Stimulated activated naive CD4-positive, alpha-beta T cell treated with Interleukin-2 at 50 U/mL for 16 hours (primary cell): Measurements from ENCODE around the gene PLAGL1.
"Not testable (repeated sequence)": the region's sequence is repeated elsewhere in the genome, so short reads cannot be mapped to it uniquely, and the experiment has no call there.

Experiments used
- DNase-seq: peaks from one replicate; lab custom pipeline; 2025; lab: John Stamatoyannopoulos, UW

Gene PLAGL1

DNA sequence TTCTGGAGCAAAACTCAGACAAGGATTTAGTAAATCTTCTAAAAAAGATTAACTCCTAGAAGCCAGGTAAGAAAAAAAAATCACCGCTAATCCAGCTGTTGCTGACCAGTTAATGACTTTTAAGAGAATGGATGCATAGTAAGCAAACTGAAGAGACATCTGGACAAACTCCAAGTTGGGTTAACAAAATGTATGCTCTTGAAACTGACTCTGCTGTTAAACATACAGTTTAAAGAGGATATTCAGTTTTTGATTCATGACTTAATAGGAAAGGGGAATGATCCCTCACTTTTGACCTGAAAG is 70.4 kb downstream of the PLAGL1 start:
- no peak for DNase-seq

DNA sequence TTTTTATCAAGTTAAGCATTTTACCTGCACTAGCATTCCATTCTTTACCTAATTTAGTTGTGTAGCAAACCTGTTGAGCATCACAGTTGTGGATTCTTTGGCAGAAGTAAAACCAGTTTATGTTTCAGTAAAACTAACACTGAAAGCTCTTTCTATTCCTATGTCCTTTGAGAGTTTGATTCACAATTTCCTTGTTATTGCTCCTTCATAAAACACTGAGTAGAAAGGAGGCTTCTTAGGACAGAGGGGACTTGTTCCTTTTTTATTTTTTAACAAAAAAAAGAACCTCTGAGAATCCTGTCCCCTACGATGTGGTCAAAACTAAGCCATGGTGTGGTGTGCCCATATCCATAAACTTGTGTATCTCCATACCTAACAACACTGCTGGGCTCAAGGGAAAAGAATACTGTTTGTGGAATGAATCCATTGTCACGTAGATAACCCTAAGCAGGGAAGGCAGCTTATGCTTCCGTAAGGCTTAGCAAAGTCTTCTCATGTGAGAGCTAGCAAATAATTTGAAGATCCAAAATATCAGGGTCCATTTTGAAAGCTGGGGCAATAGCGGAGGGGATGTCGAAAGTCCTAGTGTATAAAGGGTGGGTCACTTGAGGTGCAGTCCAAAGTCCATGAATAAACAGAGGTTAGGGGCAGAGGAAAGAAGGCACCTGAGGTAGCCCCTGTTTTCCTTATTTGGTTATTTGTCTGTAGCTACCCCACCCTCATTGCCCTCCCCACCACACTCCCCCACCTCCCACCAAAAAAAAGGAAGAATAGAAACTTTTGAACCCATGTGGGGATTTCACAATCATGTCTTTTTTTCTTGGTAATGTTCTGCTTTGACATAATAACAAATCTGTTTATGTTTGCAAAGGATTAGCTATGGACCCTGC is 71.0 kb downstream of the PLAGL1 start:
- DNase-seq: no peak

DNA sequence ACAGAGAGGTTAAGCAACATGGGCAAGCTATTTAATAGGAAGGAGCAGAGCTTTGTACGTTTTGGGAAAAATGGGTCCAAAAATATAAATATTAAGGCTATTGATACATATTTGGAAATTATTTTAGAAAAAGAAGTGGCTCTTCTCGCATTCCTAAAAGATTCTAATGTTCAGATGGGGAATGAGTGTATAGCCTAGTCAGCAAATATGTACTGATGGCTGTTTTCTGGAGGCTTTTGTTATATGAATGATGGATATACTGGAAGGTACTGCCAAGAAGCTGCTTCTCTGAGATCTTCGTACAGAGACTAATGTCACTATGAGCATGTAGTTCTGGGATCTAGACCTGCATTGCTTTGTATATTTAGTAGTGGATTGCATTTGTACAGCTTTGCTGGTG is 71.7 kb downstream of the PLAGL1 start:
- DNase-seq: no peak

DNA sequence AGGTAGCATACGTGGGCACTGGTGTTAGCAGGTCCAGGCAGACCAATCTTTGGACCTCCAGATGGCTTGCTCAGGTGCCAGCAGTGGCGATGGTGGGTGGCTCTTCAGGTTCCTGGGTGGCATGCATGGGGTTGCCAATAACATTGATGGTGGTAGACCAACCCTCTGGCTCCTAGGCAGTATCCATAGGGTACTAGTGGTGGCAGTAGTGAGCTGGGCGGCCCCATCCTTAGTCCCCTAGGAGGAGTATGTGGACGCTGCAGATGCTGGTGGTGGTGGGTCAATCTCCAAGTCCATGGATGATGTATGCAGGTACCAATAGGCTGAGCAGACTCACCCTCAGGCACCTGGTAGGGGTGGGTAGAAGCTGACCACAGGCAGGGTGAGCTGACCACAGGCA is 73.2 kb downstream of the PLAGL1 start:
- DNase-seq: no peak

DNA sequence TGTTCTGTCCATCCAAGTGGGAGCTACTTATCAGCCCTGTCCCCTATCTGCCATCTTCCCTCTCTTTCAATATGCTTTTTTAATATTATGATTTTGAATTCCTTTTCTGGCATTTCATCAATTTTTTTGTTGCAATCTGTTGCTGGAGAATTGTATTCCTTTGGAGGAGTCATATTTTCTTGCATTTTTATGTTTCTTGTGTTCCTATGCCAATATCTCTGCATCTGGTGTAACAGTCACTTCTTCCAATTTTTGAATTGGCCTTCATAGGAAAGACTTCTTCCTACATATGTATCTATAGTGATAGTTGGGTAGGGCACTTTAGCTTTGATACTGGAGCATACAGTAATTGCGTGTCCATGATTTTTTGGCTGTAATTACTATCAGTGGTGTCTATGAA is 73.7 kb downstream of the PLAGL1 start:
- DNase-seq: no peak

DNA sequence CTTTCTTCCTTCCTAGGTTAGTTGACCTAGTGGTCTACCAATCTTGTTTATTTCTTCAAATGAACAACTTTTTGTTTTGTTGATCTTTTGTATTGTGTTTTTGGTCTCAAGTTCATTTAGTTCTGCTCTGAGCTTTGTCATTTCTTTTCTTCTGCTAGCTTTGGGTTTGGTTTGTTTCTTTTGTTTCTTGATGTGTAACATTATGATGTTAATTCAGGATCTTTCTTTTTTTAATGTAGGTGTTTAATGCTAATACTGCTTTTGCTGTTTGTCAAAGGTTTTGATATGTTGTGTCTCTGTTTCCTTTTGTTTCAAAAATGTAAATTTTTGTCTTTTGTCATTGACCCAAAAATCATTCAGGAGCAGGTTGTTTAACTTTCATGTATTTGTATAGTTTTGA is 78.1 kb downstream of the PLAGL1 start:
- DNase-seq: no peak

DNA sequence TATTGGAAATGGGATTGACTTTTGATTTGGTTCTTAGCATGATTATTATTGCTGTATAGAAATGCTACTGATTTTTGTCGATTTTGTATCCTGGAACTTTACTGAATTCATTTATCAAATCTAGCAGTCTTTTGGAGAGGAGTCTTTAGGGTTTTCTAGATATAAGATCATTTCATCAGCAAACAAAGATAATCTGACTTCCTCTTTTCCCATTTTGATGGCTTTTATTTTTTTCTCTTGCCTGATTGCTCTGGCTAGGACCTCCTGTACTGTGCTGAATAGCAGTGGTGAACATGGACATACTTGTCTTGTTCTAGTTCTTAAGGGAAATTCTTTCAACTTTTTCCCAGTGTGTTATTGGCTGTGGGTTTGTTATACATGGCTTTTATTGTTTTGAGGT is 79.2 kb downstream of the PLAGL1 start:
- DNase-seq: no peak

DNA sequence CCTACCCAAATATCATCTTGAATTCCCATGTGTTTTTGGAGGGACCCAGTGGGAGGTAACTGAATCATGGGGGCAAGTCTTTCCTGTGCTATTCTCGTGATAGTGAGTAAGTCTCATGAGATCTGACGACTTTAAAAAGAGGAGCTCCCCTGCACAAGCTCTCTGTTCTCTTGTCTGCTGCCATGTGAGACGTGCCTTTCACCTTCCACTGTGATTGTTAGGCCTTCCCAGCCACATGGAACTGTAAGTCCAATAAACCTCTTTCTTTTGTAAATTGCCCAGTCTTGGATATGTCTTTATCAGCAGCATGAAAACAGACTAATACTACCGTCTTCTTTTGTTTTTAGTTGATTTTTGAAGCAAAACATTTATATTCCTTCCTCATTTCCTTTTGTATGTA is 91.0 kb downstream of the PLAGL1 start:
- not testable (repeated sequence) for DNase-seq

DNA sequence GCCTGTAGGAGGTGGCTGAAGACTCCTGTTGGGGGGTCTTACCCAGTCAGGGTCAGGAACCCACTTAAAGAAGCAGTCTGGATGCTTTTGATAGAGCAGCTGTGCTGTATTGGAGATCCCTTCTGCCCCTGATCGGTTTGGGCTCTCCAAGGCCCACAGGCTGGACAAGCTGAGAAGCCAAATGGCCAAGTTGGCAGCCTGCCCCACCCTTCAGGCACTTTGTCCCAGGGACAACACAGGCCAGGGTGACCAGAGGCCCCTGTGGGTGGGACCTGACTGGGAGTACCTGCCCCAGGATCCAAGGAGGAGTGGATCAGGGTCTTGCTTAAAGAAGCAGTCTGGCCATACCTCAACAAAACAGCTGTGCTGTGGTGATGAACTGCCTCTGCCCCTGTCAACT is 95.4 kb downstream of the PLAGL1 start:
- no peak for DNase-seq

DNA sequence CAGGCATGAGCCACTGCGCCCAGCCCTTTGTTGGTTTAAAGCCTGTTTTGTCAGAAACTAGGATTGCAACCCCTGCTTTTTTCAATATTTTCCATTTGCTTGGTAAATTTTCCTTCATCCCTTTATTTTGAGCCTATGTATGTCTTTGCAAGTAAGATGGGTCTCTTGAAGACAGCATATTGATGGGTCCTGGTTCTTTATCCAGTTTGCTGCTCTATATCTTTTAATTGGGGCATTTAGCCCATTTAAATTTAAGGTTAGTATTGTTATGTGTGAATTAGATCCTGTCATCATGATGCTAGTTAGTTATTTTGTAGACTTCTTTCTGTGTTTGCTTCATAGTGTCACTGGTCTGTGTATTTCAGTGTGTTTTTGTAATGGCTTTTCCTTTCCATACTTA is 97.0 kb downstream of the PLAGL1 start:
- no peak for DNase-seq

DNA sequence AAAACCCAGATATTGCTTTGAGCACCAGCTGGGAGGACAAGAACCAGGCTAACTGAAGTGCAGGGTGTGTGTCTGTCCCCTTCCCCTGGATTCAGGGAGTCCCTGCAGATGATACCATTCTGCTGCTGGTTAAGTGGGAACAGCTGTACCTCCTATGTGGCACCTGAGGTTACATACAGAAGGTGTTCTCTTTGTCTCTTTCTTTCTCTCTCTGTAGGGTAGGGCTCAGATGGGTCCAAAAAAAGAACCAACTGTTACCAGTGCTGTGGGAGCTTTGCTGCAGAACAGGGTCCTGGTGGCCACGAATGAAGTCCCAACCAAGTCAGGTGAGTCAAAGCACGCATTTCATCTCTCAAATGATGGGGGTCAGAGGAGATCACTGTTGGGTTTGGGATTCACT is 105.2 kb downstream of the PLAGL1 start:
- no peak for DNase-seq

DNA sequence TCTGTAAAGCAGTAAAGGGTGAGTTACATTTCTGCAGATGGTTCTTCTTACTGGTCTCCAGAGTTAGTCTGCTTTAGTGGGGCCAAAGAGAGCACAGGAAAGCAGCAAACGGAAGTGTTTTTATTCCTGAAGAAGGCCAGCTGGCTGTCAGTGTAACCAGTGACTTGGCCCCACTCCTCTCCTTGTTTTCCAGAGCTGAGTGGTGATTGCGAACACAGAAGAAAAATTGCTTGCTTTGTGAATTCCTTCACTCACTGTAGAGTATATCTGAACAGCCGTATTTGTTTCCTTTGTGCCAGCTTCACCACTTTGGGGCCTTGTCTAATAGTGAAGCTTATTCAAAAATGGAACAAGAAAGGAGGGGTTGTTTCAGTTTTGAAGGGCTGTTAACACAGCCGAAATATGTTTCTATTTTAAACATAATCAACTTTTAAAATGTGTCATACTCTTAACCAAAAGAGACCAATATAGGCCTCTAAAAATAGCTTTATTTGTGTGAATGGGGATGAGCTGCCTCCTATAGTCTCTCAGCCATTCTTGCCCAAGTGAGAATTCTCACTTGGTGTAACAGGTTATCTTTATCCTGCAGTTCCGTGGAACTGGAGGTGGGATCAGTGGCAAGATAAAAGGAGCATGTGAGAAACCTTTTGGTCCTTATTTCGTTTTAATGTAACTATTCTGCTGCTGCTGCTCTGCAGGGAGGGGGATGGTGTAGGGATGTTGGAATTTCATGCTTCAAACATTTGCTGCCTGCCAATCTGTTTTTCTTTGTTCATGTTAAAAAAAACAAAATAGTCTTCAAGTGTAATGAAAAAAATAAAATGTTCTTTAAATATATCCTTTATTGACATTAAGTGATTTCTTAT is 105.9 kb downstream of the PLAGL1 start:
- no peak for DNase-seq

DNA sequence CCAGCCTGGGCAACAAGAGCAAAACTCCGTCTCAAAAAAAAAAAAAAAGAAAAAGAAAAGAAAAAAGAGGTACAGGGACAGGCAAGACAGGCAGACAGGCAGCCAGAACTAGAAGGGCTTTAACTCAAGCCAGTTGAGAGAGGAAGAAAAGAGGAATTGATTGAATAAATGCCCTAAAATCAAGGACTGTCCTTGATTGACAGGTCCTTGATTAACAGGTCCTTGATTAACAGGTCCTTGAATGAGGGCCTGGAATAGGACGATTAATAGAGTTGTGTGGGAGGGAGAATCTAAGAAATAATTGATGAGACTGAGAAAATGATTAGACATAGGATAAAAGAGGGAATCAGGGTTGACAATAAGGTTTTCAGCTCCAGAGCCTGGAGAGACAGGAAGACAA is 107.7 kb downstream of the PLAGL1 start:
- no peak for DNase-seq

DNA sequence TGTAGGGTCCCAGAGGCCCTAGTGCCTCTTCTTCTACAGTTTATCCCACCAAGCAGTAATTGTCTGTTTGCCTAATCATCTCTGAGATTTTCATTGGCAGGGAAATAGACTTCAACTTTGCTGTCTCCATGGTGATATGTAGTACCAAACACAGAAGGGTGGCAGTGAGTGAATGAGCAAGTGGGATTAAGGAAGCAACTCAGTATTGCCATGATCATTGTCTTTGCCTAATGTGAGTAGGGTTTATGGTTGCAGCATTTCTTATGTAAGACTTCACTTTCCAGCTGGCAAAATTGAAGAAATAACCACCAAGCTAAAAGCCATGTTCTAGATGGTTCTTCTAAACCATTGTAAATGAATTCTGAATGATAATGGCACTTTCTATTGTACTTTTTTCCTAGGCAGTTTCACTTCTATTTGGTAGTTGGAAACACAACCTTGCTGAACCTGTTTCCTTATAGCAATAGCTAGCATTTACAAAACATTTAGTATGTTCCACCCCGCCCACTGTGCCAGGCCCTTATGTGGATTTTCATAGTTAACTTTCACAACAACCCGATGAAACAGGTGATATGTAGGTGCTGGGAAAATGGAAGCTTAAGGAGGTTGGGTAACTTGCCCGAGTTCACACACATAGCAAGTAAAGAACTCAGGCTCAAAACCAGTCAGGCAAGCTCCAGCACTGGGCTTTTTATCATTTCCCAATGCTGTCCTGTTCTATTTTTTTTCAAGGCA is 111.8 kb downstream of the PLAGL1 start:
- no peak for DNase-seq

DNA sequence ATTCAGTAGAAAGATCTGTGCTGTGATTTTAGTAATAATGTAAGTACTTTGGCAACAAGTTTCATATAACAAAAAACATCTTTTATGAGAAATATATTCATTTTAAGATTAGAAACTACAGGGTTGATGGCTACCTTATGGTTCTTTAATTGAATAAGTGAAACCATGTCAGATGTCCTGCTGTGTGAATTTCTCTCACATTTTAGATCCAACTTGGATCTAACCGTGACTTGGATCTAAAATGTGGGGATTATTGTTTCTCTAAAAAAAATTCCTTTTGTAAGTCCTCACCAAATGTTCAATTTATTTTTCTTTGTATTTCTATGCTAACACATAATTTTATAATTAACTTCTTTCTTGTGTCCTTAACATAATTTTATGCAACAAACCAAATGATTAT is 113.4 kb downstream of the PLAGL1 start:
- no peak for DNase-seq
